ENCODE results near the gene CEP89.
"Not testable (repeated sequence)": the region's sequence is repeated elsewhere in the genome, so short reads cannot be mapped to it uniquely, and the experiment has no call there.

CEP89 gene

DNA sequence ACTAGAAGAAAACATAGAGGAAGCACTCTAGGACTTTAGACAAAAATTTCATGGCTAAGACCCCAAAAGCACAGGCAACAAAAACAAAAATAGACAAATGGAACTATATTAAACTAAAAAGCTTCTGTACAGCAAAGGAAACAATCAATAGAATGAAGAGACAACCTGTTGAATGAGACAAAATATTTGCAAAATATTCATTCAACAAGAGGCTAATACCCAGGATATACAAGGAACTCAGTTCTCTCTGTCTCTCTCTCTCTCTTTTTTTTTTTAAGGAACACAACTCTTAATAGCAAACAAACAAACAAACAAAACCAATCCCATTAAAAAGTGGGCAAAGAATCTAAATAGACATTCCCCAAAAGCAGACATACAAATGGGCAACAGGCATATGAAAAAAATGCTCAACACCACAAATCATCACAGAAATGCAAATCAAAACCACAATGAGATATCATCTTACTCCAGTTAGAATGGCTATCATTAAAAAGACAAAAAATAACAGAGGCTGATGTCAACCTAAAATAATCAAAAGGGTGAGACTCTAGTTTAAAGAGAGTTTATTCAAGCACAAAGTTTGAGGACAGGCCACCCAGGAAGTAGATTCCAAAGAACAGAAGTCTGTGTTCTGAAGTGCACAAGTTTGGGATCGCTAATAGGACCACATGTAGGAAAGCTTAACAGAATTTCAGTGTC is 75.1 kb downstream of the CEP89 start:
- H3K27me3 Mint-ChIP-seq: no peaks in the 10 kb centered on the region
- H3K36me3 Mint-ChIP-seq (ENCODE audit: low read depth): peaks cover 43% of the 10 kb centered on the region
- H3K27ac Mint-ChIP-seq: no peak overlapping the region
- H3K4me3 Mint-ChIP-seq: no peak overlapping the region
- H3K9me3 Mint-ChIP-seq: peaks cover 32% of the 10 kb centered on the region
- intact Hi-C loops (cut with micrococcal nuclease): no loop called here
- peaks cover 6% of the 10 kb centered on the region for H3K4me1 Mint-ChIP-seq (ENCODE audit: low read depth)

DNA sequence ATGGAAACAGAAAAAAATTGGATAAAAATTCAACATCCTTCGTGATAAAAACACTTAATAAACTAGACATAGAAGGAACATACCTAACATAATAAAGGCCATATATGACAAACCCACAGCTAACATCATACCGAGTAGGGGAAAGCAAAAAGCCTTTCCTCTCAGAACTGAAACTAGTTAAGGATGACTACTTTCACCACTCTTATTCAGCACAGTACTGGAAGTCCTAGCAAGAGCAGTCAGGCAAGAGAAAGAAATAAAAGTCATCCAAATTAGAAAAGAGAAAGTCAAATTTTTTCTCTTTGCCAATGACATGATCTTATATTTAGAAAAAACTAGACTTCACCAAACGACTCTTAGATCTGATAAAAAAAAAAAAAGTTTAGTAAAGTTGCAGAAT is 76.4 kb downstream of the CEP89 start:
- Mint-ChIP-seq H3K4me3 (no peak overlapping the region), H3K9me3 (peaks cover 44% of the 10 kb centered on the region), H3K4me1 (ENCODE audit: low read depth) (peaks cover 6% of the 10 kb centered on the region), H3K27me3 (no peaks in the 10 kb centered on the region), H3K27ac (no peak overlapping the region), H3K36me3 (ENCODE audit: low read depth) (peaks cover 49% of the 10 kb centered on the region)
- intact Hi-C loops (cut with micrococcal nuclease): no loop called here

DNA sequence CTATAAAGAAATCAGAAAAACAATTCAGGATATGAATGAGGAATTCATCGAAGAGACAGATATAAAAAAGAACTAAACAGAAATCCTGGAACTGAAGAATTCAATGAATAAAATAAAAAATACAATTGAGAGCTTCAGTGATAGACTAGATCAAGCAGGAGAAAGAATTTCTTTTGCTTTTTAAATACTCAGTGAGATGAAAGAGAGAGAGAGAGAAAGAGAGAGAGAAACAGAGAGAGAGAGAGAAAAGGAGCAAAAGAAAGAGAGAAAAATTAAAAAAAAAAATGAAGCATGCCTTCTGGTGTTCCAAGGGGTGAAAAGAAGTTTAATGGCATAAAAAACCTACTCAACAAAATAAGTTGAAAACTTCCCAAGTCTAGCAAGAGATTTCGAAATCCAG is 80.1 kb downstream of the CEP89 start:
- Mint-ChIP-seq H3K4me1 (ENCODE audit: low read depth) (no peaks in the 10 kb centered on the region), H3K36me3 (ENCODE audit: low read depth) (peaks cover 44% of the 10 kb centered on the region), H3K27ac (no peak overlapping the region), H3K27me3 (no peaks in the 10 kb centered on the region), H3K9me3 (peaks cover 45% of the 10 kb centered on the region), H3K4me3 (no peak overlapping the region)
- intact Hi-C loops (cut with micrococcal nuclease): no loop called here

DNA sequence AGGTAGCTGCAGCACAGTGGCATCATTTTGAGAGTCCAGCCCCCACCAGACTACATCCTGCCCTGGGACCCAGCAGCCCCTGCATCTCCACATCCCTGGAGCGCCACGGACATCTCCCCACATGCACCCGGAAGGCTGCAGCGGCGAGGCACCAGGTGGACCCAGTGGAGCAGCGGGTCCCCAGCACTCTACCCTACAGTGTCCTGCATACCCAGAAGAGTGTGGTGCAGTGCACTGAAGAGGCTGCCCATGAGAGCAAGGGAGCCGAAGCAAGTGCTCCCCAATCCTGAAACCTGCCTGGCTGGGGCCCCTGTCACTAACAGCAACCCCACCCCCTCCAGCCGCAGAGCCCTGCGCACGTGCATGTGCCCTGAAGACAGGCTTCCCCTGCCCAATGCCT is 80.9 kb downstream of the CEP89 start:
- Mint-ChIP-seq H3K9me3 (peaks cover 45% of the 10 kb centered on the region), H3K36me3 (ENCODE audit: low read depth) (peaks cover 42% of the 10 kb centered on the region), H3K4me3 (no peak overlapping the region), H3K4me1 (ENCODE audit: low read depth) (no peaks in the 10 kb centered on the region), H3K27me3 (no peaks in the 10 kb centered on the region), H3K27ac (no peak overlapping the region)
- intact Hi-C loops (cut with micrococcal nuclease): no loop called here

DNA sequence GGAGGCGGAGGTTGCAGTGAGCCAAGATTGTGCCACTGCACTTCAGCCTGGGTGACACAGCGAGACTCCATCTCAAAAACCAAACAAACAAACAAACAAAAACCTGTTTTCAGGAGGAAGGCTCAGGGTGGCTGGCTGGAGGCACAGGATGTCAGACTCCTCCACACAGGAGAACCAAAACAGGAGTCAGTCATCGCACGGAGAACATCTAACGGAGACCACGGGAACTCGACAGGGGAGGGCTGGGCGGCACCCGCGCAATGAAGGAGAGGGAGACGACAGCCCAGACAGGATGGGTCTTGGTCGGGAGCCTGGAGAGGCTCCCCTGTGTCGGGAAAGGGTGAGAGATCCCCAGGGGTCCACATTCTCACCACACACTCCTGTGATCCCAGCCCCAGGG is 81.4 kb downstream of the CEP89 start:
- no peak overlapping the region for H3K27ac Mint-ChIP-seq
- intact Hi-C loops (cut with micrococcal nuclease): no loop called here
- no peak overlapping the region for H3K4me3 Mint-ChIP-seq
- peaks cover 45% of the 10 kb centered on the region for H3K9me3 Mint-ChIP-seq
- peaks cover 42% of the 10 kb centered on the region for H3K36me3 Mint-ChIP-seq (ENCODE audit: low read depth)
- no peaks in the 10 kb centered on the region for H3K4me1 Mint-ChIP-seq (ENCODE audit: low read depth)
- H3K27me3 Mint-ChIP-seq: no peaks in the 10 kb centered on the region

DNA sequence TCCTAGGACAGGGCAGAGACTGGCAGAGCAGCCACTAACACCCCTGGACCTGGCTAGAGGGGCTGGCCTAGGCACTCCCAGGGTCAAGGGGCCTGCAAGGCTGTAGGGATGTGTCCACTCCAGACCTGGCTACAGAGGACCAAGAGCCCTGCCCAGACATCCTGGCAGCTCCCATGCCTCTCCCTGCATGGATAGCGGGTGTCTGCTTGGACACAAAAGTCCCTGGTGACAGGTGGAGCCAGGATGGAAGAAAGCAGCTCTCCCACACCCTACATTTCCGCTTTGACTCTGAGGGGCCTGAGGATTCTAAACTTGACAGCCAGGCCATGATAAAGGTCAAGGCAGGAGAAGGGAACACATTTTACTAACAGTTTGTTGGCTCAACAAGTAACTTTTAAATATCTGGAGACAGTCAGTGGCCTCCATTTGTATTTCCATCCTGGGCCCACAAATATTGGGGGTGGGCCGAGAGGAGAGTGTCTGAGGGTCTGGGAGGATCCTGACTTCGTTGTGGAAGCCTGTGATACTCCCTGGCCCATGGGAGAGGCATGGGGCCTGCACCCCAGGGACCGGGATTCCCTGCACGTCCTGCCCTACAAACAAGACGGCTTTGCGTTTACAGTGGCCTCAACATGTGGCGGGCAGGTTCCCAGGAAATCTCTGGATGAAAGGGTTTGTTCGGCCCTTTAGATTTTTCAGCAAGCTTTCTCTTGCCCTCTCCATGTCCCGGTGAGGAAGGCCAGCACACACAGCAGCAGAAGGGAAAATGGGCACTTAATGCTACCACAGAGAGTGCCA is 82.4 kb downstream of the CEP89 start:
- Mint-ChIP-seq H3K4me1 (ENCODE audit: low read depth) (no peaks in the 10 kb centered on the region), H3K4me3 (no peak overlapping the region), H3K9me3 (peaks cover 40% of the 10 kb centered on the region), H3K27ac (no peak overlapping the region), H3K27me3 (no peaks in the 10 kb centered on the region), H3K36me3 (ENCODE audit: low read depth) (peaks cover 42% of the 10 kb centered on the region)
- intact Hi-C loops (cut with micrococcal nuclease): no loop called here

DNA sequence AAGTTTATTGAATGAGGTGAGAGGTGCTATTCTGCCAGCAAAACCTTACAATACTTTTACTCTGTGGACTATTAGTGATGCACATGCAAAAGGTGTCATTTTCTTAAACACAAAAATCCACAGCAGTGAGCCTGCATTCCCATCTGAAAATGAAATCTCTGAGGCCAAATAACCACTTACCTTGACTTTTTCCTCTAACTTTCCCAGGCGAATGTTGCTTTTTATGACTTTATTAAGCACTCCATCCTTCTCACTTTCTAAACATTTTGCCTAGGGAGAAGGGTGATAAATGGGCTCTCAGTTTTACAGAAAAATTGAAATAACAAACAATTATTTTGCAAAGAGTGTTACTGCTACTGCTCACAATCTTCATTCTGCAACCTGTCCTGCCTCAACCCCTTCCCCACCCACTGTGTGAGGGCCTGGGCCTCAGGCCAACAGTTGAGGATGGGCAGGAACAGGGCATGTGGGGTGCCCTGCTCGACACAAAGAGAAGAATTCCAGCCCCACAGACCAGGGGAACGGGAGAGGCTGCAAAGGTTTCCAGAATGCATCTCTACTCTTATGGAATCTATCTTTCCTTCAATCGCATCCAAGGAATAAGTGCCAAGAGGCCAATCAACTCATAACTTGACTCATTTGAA is 84.1 kb downstream of the CEP89 start:
- Mint-ChIP-seq H3K27me3 (no peaks in the 10 kb centered on the region), H3K27ac (no peak overlapping the region), H3K9me3 (peaks cover 24% of the 10 kb centered on the region), H3K36me3 (ENCODE audit: low read depth) (peaks cover 27% of the 10 kb centered on the region), H3K4me3 (no peak overlapping the region), H3K4me1 (ENCODE audit: low read depth) (no peaks in the 10 kb centered on the region)
- intact Hi-C loops (cut with micrococcal nuclease): no loop called here

DNA sequence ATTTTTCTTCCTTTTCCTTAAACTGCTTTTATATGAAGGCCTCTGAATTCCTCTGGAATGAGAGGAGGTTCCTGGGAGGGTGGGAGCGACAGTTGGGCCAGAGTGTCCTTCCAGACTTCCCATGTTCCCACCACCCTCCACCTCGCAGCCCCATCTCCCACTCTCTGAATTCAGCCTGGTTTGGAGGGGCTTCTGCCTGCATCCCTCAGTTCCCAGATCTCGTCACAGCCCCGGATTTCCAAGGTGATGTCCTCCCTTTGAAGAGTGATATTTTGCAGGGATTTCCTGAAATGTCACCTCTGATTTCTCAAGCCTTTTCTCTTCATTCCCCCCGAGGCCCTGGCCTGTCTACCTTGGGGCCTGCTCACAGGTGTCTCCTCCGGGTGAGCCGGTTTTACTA is 85.5 kb downstream of the CEP89 start:
- no peaks in the 10 kb centered on the region for H3K27me3 Mint-ChIP-seq
- no peaks in the 10 kb centered on the region for H3K4me1 Mint-ChIP-seq (ENCODE audit: low read depth)
- H3K36me3 Mint-ChIP-seq (ENCODE audit: low read depth): peaks cover 20% of the 10 kb centered on the region
- intact Hi-C loops (cut with micrococcal nuclease): no loop called here
- no peak overlapping the region for H3K27ac Mint-ChIP-seq
- no peak overlapping the region for H3K4me3 Mint-ChIP-seq
- peaks cover 9% of the 10 kb centered on the region for H3K9me3 Mint-ChIP-seq

DNA sequence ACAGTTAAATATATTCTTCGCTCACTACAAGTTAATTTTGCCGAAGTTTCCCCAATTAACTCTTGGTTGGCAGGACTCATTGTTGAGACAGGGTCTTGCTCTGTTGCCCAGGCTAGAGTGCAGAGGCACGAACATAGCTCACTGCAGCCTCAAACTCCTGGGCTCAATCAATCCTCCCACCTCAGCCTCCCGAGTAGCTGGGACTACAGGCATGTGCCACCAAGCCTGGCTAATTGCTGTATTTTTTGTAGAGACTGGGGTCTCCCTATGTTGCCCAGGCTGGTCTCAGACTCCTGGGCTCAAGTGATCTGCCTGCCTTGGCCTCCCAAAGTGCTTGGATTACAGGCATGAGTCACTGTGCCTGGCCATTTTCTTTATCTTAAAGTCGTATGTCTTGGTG is 86.5 kb downstream of the CEP89 start:
- H3K27me3 Mint-ChIP-seq; H3K9me3 Mint-ChIP-seq; H3K4me3 Mint-ChIP-seq; H3K27ac Mint-ChIP-seq; H3K4me1 Mint-ChIP-seq (ENCODE audit: low read depth); intact Hi-C loops (cut with micrococcal nuclease): not testable (repeated sequence)
- H3K36me3 Mint-ChIP-seq (ENCODE audit: low read depth): peaks cover 13% of the 10 kb centered on the region

DNA sequence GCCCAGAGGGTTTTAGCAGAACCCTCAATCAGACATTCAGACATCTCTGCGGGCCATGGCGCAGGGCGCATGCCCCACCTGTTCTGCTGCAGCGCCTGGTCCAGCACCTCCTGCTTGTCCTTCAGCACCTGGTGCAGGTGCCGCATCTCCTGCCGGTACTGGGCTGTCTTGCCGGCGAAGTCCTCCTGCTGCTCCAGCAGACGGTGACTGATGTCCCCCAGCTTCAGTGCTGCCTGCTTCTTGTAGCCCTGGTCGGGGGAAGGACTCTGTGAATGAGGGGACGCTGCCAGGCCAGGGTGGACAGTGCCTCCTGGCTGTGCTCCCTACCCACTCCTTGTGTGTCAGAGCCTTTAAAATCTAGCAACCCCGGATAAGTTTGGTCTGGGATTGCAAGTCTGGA is 90.0 kb downstream of the CEP89 start:
- no peaks in the 10 kb centered on the region for H3K27me3 Mint-ChIP-seq
- intact Hi-C loops (cut with micrococcal nuclease): no loop called here

DNA sequence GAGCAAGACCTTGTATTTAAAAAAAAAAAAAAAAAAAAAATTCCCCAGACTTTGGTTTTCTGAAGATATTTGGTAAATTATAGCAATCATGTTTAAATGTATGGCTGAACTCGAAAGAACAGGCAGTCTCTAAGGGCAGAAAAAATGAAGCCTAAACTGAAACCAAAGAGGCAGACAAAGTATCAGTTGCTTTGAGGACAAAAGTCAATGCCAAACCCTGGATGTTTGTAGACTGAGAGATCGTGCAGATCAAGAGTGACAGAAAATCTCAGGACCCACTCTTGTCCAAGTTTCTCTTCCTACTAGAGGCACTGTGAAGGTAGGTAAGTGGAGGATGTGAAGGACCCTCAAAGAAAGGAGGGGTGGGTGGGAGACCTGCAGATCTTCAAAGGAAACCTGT is 91.1 kb downstream of the CEP89 start:
- intact Hi-C loops (cut with micrococcal nuclease): no loop called here
- Mint-ChIP-seq H3K27me3 (no peaks in the 10 kb centered on the region), H3K27ac (no peak overlapping the region), H3K4me3 (no peak overlapping the region), H3K4me1 (ENCODE audit: low read depth) (no peaks in the 10 kb centered on the region), H3K9me3 (no peaks in the 10 kb centered on the region), H3K36me3 (ENCODE audit: low read depth) (peaks cover 33% of the 10 kb centered on the region)

More for the DNA sequence above, 90.0 kb downstream of the CEP89 start:
- H3K4me3 Mint-ChIP-seq: no peak overlapping the region
- no peak overlapping the region for H3K27ac Mint-ChIP-seq
- H3K36me3 Mint-ChIP-seq (ENCODE audit: low read depth): peaks cover 33% of the 10 kb centered on the region
- no peaks in the 10 kb centered on the region for H3K9me3 Mint-ChIP-seq
- H3K4me1 Mint-ChIP-seq (ENCODE audit: low read depth): no peaks in the 10 kb centered on the region

DNA sequence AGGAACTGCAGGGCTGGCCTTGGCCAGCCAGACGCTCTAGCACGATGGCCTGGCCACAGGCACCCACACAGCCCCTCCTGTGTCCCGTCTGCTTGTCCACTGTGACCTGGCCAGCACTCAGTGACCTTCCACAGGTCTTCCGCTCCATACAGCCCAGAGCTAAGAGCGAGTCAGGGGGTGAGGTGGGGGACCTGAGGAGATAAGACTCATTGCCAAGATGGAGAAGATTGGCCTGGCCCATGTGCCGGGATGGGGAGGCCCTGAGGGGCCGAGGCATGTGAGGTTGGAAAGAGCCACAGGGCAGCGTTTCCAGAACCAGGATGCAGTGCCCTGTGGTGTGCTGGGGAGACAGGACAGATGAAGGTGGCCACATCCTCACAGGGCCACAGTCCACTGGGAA is 92.0 kb downstream of the CEP89 start:
- no peaks in the 10 kb centered on the region for H3K9me3 Mint-ChIP-seq
- no peak overlapping the region for H3K4me3 Mint-ChIP-seq
- H3K27me3 Mint-ChIP-seq: no peaks in the 10 kb centered on the region
- intact Hi-C loops (cut with micrococcal nuclease): no loop called here
- no peaks in the 10 kb centered on the region for H3K4me1 Mint-ChIP-seq (ENCODE audit: low read depth)
- no peak overlapping the region for H3K27ac Mint-ChIP-seq
- H3K36me3 Mint-ChIP-seq (ENCODE audit: low read depth): peaks cover 33% of the 10 kb centered on the region

DNA sequence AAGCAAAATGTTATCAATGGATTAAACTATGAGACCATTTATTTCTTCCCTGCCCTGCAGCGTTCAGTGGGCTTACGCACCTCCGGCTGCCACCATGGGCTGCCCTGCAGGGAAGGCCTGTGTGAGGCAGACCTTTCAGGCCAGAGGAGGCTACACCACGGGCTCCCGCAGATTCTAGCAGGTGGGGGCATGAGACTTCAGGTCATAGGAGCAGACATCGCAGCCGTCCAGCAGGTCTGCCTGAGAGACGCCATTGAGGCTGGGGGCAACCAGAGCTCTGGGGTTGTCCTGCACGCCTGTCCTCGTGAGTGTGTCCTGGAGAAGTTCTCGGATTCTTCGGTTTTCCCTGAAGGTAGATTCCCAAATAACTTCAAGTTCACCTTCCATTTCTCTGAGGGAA is 92.8 kb downstream of the CEP89 start:
- no peak overlapping the region for H3K27ac Mint-ChIP-seq
- H3K36me3 Mint-ChIP-seq (ENCODE audit: low read depth): peaks cover 33% of the 10 kb centered on the region

DNA sequence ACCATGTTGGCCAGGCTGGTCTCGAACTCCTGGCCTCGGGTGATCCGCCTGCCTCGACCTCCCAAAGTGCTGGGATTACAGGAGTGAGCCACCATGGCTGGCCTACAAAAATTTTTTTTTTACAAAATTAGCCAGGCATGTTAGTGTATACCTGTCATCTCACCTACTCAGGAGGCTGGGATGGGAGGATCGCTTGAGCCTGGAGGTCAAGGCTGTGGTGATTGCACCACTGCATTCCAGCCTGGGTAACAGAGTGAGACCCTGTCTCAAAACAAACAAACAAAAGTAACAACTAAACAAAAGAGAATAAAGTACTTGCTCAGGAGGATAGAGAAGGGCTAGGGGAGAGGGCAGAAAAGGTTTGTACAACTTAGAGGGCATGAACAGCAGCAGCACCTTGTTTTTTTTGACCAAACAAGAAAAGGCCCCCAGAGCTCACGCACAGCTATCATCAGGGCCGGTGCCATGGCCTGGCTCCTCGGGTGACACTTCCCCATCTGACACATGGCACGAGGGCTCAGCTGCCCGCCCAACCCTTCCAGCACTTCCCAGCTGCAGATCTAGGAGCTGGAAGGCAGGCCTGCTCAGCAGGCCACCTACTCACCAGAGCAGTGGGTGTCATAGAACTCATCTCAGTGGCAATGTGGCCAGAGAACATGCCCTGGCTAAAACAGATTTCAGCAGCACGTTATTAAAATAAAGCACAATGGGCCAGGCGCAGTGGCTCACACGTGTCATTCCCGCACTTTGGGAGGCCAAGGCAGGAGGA is 93.6 kb downstream of the CEP89 start:
- Mint-ChIP-seq H3K4me3 (no peak overlapping the region), H3K36me3 (ENCODE audit: low read depth) (peaks cover 33% of the 10 kb centered on the region), H3K9me3 (no peaks in the 10 kb centered on the region), H3K27me3 (no peaks in the 10 kb centered on the region), H3K4me1 (ENCODE audit: low read depth) (no peaks in the 10 kb centered on the region), H3K27ac (no peak overlapping the region)
- intact Hi-C loops (cut with micrococcal nuclease): no loop called here

More for the DNA sequence above, 92.8 kb downstream of the CEP89 start:
- H3K9me3 Mint-ChIP-seq: no peaks in the 10 kb centered on the region
- H3K4me3 Mint-ChIP-seq: no peak overlapping the region
- no peaks in the 10 kb centered on the region for H3K27me3 Mint-ChIP-seq
- H3K4me1 Mint-ChIP-seq (ENCODE audit: low read depth): no peaks in the 10 kb centered on the region
- intact Hi-C loops (cut with micrococcal nuclease): no loop called here
